NOMO-1 treated with DMSO at 0.1 percent for 48 hours (cell line): Measurements from ENCODE around the gene ZNF205.
"Not testable (repeated sequence)": the region's sequence is repeated elsewhere in the genome, so short reads cannot be mapped to it uniquely, and the experiment has no call there.

Experiments used
- DNase-seq: peaks from one replicate; lab custom pipeline; 2025; ENCODE audit not compliant: unreplicated experiment; lab: John Stamatoyannopoulos, UW

The ZNF205 gene

DNA sequence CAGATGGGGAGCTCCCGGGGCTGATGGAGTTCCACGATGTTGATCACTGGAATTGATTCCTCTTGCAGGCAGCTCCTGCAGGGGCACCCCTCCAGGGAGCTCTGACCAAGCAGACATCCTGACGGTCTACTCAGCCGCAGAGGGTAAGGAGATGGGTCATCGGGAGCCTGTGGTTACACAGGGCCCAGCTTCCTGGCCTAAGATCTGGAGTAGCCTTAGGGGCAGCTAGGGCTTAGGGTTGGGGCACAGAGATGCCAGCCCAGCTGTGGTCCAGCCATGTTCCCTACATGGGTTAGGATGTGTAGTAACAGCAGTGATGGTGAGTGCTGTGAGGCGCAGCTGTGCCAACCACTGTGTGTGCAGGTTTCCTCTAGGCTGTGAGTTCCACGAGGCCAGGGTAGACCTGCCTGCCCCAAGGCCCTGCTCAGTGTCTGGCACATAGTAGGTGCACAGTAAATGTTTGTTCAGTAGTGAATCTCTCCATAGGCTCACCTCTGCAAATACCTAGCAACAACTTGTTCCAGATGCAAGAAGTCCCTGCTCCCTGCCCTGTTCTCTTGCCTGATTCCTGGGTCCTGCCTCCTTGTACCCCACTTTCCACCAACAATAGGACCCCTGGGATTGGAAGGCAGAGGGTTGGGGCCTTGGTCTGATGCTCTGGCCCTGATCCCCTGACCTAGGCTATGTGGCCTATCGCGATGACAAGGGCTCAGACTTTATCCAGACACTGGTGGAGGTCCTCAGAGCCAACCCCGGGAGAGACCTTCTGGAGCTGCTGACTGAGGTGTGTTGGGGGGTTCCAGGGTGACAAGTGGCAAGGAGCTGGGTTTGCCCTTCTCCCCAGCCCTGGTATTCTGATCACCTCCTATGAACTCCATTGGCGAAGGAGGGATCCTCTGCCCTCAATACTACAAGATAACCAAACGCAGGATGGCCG is 36.1 kb downstream of the ZNF205 start:
- DNase-seq = no peak

- no peak for DNase-seq
Measured at GRCh38 chr16:3149193-3149530, 36.8 kb downstream of the ZNF205 start.

GRCh38 chr16:3149630-3150345 is 37.4 kb downstream of the ZNF205 start:
- DNase-seq = peak; percentile 68

DNA sequence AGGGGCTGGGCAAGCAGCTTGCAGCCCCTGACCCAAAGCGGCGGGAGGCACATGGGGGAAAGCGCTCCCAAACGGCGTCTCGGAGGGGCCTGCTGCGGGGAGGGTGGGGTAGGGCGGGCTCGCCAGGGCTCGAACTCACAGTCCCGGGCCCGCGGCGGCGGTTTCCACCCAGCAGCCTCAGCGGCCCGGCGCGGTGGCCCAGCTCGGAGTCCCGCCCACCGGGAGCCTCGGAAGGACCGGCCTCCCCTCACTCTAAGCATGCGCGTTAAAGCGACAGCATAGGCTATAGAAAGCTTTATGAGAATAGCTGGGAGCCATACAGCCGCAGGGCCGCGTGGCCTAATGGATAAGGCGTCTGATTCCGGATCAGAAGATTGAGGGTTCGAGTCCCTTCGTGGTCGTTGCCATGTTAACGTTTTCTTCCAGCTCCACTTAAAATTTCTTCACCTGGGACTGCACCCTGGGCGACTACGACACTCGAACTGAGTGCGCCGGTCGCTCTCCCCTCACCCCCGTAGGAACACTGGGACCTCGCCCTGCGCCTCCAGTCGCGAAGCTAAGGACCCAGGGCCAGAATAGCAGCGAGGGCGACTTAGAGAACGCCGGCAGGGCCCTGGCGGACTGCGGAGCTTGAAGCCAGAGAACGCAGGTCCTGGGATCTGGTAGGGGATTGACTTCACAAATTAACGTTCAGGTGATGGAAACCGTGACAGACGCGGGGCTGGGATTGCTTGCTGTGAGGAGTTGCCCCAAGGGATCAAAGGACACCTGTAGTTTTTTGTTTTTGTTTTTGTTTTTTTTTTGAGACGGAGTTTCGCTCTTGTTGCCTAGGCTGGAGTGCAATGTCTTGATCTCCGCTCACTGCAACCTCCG is 38.2 kb downstream of the ZNF205 start:
- DNase-seq = peak; percentile 91

DNA sequence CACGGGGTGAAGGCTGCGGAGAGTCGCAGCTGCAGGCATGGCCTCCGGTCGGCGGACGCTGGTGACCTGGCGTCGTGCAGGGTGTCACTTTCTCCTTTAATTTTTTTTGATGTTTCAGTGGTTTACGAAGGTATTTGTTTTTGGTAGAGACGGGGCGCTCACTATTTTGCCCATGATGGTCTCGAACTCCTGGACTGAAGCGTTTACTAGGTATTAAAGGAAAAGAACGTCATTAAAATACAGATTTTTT is 39.6 kb downstream of the ZNF205 start:
- no peak for DNase-seq

DNA sequence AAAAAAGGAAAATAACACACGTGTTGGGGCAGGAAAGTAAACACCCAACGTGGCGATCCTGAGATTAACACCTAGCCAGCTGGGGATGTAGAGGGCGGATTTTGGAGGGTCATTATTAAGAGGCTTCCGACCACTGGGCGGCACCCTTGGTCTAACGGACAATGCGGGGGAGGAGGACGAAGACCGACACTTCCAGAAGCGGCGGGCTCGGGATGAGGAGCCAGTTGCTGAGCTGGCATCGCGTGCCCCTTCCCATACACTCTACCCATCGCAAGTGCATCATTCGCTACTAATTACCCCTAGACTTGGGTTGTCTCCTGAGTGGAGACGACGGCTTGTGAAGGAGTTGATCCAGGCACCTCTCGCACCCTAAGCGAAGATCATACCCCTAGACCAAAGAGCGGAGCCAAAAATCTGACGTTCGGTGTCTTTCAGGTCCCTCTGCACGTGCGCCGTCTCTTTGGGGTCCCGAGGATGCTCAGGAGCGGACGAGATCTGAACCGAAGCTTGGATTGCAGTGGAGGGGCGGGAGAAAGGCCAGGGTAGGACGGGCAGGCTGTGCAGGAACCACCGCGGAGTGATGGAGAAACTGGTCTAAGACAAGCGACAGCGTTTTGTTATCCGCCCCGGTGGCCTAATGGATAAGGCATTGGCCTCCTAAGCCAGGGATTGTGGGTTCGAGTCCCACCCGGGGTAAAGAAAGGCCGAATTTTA is 40.0 kb downstream of the ZNF205 start:
- DNase-seq = peak; percentile 76

- DNase-seq = no peak
Measured at GRCh38 chr16:3152991-3153368, 40.6 kb downstream of the ZNF205 start.

DNA sequence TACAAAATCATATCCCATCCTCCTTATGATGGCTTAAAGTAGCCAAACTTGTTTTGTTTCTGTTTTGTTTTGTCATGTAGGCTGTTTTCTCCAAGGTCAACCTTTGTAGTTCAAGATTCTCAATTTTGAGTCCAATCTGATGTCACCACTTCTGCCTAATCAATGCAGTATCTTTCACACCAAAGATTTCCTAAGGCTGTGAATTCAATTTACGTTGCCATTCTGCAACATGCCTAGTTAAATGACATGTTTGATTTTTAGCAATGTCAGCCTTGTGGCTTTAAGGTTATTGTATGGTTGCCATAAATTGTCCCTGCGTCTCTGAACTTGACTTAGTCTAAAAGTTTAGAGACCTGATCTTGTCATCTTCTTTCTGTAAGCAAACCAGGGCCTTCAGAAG is 42.8 kb downstream of the ZNF205 start:
- DNase-seq = no peak

DNA sequence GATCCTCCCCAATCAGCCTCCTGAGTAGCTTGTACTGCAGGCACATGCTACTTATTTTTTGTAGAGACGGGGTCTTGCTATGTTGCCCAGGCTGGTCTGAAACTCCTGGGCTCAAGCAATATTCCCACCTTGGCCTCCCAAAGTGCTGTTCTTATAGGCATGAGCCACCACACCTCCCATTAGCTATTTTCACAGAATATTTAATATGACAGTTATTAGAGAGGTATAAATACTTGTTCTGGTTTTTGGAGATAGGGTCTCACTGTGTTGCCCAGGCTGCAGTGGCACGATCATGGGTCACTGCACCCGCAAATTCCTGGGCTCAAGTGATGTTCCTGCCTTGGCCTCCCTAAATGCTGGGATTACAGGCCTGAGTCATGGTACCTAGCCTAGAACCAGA is 43.6 kb downstream of the ZNF205 start:
- no peak for DNase-seq

GRCh38 chr16:3157229-3158025 is 45.0 kb downstream of the ZNF205 start:
- peak; percentile 56 for DNase-seq

DNA sequence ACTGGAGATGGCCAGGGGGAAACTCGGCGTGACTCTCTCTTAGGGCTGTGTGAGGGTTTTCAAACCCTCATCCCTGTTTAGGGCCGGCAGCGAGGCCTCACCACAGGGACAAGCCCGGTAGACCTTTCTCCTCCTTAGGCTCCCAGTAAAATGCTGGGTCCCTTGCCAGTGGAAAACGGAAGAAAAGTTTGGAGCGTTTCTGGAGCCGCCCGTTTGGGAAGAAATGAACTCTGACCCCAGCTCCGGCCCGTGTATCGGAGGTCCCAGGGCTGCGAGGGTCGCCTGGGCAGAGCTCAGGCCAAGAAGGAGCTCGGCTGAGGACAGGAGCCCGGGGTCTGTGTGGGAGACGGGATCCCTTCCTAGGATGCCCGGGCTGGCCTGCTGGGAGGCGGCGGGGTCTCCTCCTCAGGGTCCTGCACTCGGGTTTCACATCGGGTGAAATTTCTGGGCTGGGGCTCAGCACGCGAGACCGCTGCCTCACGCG is 45.7 kb downstream of the ZNF205 start:
- no peak for DNase-seq

GRCh38 chr16:3158510-3159314 is 46.3 kb downstream of the ZNF205 start:
- DNase-seq = peak; percentile 93

- DNase-seq = no peak
Measured at GRCh38 chr16:3161235-3162018, 49.0 kb downstream of the ZNF205 start.

GRCh38 chr16:3164121-3164991 is 52.0 kb downstream of the ZNF205 start:
- DNase-seq = no peak

DNA sequence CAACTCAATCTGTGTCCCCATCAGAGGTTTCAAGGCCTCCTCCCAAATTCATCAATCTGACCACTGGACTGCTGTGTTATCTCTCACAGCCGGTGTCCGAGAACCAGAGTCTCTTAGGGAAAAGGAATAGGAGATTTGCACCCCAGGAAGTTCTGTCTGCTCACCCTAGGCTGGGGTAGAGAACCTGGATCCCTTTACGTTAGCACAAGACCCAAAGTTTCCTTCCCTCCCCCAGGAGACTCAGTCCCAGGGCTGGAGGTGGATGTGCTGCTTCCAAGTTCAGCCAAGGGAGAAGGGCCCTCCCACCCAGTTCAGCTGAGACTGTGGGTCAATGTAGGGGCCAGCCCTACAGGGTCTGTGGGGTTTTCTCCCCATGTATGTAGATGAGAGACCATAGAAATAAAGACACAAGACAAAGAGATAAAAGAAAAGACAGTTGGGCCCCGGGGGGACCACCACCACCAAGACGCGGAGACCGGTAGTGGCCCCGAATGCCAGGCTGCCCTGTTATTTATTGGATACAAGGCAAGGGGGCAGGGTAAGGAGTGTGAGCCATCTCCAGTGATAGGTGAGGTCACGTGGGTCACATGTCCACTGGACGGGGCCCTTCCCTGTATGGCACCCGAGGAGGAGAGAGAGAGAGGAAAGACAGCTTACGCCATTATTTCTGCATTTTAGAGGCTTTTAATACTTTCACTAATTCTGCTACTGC is 52.9 kb downstream of the ZNF205 start:
- no peak for DNase-seq

- no peak for DNase-seq
Measured at GRCh38 chr16:3166505-3166886, 54.1 kb downstream of the ZNF205 start.

GRCh38 chr16:3168729-3169128 is 56.3 kb downstream of the ZNF205 start:
- DNase-seq = not testable (repeated sequence)
